NK-92 treated with Interleukin-12 subunit alpha and Interleukin-12 subunit beta, amount 100 ng/mL, for 24 hours (cell line): Measurements from ENCODE around the gene TMEM132C.

Experiments
- DNase-seq: peaks from one replicate; lab custom pipeline; 2025; lab: John Stamatoyannopoulos, UW

Gene TMEM132C

DNA sequence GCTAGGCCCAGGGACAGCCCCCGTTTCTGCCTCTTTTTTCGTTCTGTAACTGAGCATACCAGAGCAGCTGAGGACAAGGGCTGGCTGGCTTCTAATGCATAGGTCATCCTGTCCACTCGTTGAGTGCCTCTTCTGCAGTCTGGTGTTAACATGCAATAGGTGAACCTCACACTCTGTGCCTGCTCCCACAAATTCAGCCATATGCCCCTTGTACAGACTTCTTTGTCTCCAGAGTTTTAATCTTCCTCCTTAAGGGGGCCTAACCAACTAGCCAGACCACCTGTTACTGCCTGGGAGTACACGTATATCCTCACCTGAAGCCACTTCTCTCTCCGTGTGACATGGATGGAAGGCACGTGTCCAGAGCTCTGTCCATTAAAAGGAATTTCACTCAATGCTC is 445.7 kb downstream of the TMEM132C start:
- no peak for DNase-seq

GRCh38 chr12:128715485-128715884 is 448.5 kb downstream of the TMEM132C start:
- no peak for DNase-seq

- DNase-seq: no peak
Measured at GRCh38 chr12:128724468-128725046, 457.6 kb downstream of the TMEM132C start.

- no peak for DNase-seq
Measured at GRCh38 chr12:128726886-128727285, 459.9 kb downstream of the TMEM132C start.

- DNase-seq: no peak
Measured at GRCh38 chr12:128727461-128727860, 460.5 kb downstream of the TMEM132C start.

- no peak for DNase-seq
Measured at GRCh38 chr12:128727999-128728398, 461.0 kb downstream of the TMEM132C start.

DNA sequence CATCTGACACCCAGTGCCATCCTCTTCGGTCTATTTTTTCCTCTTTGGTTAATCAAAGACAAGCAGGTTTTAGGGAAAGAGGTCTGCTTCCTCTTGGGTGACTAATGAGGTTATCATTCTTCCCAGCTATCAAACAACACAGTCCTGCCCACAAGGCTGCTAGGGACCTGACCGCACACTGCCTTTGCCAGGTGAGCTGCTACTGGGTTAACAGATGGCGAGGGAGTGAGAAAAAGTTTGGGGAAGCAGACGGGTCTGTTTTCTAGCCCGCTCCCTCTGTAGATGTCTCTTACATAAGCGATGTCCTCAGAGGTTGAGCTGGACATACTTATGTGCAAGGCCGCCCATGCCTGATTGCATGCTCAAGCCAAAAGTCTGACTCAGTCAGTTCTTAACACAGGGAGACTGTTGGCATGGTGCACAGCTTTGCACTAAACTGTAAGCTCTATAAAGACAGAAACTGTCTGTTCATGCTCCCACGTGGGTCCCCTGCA is 462.7 kb downstream of the TMEM132C start:
- no peak for DNase-seq

GRCh38 chr12:128734371-128734770 is 467.4 kb downstream of the TMEM132C start:
- DNase-seq: no peak

- no peak for DNase-seq
Measured at GRCh38 chr12:128737292-128737966, 470.5 kb downstream of the TMEM132C start.

GRCh38 chr12:128743916-128744315 is 476.9 kb downstream of the TMEM132C start:
- no peak for DNase-seq

DNA sequence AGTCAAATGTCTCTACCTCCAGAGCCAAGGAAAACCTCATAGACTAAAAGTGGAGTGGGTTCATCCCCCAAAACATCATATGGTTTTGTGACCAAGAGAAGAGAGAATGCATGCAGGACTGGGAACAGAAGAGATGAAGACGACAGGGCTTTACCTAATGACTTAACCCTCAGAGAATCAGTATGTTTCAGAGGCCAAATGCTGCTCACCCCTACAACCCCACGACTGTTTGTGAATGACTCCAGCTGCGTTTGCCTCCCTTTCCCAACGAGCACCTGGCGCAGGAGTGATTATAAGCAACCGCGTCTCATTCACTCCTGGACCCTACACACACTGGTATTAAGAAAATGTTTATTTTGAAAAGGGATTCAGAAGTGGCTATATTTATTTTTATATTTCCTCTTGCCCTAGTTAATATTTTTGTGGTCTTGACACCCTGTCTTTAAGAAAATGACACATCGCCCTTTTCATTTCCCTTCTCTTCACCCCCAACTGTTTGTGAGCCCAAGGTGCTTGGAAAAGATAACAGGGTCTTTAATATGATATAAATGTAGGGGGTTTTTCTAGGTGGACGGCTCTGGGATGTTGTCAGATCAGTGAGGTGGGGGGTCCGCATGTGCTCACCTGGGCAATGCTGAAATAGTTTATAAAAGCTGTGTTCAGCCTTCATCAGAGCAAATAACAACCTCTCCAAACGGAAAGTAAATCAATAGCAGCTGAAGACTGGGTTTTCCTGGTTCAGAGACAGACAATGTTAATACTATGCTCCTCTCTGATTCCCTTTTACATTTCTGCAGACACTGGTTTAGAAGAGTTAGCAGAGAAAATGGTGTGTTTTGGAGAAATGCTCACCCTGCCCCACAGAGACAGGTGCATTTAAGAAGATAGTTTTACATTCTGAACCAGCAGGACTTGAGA is 479.1 kb downstream of the TMEM132C start:
- no peak for DNase-seq

DNA sequence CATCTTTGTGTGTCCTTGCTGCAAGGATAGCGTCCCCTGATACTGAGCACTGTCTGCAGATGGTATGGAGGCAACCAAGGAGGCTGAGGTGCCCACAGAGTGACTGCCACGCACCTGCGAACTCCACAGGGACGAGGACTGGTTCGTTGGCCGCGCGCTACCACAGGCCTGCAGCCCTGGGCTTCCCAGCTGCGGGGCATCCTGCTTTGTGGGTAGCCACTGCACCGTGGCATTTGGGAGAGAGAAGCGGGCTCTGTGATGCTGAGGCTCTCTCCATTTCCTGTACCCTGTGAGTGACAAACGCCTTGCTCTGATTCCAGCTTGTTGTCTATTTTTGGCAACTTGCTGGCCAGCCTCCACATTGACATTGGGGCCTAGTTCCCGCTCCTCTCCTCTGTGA is 480.5 kb downstream of the TMEM132C start:
- DNase-seq: no peak

DNA sequence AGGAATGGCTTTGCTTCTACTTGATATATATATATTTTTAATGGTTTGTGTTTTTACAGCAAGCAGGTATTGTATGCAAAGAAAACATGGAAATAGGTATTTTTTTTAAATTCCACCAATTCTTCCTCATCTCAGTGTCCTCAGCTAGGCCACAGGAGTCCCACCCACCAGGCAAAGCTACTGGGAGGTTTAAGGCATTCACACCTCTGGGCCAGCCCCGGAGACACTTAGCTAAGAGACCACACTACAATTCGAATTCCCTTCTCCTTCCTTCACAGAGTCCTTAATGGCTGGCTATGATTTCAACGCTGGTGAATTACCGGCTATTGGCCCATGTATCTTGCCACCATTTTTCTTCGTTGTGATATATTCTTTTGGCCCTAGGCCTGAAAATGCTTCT is 485.4 kb downstream of the TMEM132C start:
- no peak for DNase-seq

DNA sequence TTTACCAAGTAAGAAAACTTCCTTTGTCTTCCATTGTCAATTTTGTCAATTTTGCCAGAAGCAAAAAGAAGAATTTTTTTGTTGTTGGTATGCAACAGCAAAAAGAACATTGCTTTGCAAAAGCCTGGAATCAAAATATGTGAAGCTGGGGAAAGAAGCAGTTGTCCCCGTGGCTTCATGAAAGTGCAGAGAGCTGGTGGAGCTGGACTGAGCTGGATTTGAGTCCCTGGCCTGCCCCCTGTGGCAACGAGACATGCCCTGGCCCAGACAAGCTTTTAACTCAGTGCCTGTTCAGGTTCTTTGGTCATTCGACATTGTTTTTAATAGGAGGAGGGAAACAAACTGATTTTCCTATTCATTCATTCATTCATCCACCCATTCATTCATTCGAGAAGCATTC is 486.5 kb downstream of the TMEM132C start:
- no peak for DNase-seq

DNA sequence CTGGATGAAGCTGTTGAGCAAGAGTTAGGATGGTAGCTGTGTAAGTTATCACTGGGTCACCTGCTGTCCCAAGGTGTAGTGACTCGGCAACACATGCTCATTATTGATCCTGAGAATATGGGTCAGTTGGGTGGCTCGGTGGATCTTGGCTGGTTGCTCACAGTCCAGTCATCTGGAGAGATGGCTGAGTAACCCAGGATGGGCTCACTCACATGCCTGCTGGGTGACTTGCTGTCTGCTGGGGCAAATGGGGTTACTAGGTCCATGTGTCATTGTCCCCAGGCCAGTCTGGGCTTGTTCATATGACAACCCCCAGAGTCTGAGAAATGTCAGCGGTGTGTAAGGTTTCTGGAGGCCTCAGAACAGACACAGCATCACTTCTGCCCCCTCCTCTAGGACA is 487.3 kb downstream of the TMEM132C start:
- no peak for DNase-seq

GRCh38 chr12:128755566-128755965 is 488.6 kb downstream of the TMEM132C start:
- DNase-seq: no peak
